Transverse colon (tissue), 4 donors: ENCODE data around the gene GFOD1.

Experiments used
- EP300 ChIP-seq: sonication (generic); formaldehyde crosslinking; IDR thresholded peaks from one replicate; pipeline ENCODE4 v1.6.1; 2017; ENCODE audit warnings: antibody characterized with exemption, low read depth
- POLR2A ChIP-seq: fragments of 450-650 bp; IDR thresholded peaks from one replicate; pipeline ENCODE4 v1.6.1; 2016; ENCODE audit warnings: antibody characterized with exemption, mild to moderate bottlenecking, moderate library complexity
- POLR2AphosphoS5 ChIP-seq, 3 donors: sonication (generic); formaldehyde crosslinking; IDR thresholded peaks; one replicate each; pipeline ENCODE4 v1.6.1; 2016; ENCODE audit warnings: antibody characterized with exemption in 3 of 3
- TF ChIP-seq, protein P1 (sequence below), 5 experiments: fragments of 200-600 bp in 3 of 5; fragments of 450-650 bp in 2 of 5; sonication (generic) in 3 of 5; IDR thresholded peaks; 1 replicate in 2 of 5; 2 replicates in 3 of 5; pipeline ENCODE4 v1.5.1; 2016 to 2017; ENCODE audit warnings: antibody characterized with exemption in 5 of 5, inconsistent platforms in 3 of 5, mild to moderate bottlenecking in 2 of 5, moderate library complexity in 1 of 5

DNA sequence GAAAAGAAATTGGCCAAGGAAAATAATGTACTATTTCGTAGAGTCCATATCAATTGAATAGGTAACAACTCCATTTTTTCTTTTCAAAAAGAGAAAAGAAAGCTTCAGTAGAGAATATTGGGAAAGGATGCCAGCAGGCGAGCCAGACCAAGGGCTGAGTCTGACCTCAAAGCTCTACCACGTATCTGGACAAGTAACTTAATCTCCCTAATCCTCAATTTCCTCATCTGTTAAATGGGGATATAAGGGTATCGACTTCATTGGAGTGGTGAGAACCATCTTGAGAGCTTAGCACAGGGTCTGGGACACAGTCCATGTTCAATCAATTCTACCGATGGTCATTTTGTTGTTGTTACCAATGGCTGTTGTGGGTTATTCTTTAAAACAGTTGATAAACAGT, 95.9 kb downstream of the GFOD1 start:
- TF ChIP-seq EP300 (no peak), POLR2A (no peak), POLR2AphosphoS5 (IDR thresholded peaks at IDR 0.05) (no peak)
- TF ChIP-seq, protein P1, sequence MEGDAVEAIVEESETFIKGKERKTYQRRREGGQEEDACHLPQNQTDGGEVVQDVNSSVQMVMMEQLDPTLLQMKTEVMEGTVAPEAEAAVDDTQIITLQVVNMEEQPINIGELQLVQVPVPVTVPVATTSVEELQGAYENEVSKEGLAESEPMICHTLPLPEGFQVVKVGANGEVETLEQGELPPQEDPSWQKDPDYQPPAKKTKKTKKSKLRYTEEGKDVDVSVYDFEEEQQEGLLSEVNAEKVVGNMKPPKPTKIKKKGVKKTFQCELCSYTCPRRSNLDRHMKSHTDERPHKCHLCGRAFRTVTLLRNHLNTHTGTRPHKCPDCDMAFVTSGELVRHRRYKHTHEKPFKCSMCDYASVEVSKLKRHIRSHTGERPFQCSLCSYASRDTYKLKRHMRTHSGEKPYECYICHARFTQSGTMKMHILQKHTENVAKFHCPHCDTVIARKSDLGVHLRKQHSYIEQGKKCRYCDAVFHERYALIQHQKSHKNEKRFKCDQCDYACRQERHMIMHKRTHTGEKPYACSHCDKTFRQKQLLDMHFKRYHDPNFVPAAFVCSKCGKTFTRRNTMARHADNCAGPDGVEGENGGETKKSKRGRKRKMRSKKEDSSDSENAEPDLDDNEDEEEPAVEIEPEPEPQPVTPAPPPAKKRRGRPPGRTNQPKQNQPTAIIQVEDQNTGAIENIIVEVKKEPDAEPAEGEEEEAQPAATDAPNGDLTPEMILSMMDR (IDR thresholded peaks at IDR 0.05): no peak
